Inferior parietal cortex (tissue), 1 donor: ENCODE measurements around the gene CDC42.
A peak's percentile ranks its signal among the peaks of the same experiment; 100 is the strongest.

Source experiments
- DNase-seq: peaks from one replicate; pipeline ENCODE4 v3.0.0-alpha.2; 2016; ENCODE audit errors: extremely low spot score

Gene CDC42

DNA sequence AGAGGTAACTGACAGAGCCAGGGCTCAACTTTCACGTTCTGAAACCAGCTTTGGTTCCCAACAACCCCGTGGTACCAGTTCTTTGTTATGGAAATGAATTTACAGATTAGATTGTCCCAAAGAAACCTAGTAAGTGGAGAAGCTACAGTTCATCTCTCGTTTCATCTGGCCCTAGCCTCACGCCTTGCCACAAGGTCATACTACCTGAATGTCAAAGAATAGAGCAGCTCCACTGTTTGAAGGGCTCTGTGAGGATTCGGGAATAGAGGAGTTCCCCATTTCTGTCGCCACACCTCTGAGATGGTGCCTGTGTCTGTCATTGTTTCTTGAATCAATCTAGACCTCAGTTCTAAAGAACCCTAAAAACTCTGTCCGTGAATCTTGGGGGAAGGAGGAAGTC, 15.0 kb upstream of the CDC42 start:
- no peak for DNase-seq

DNA sequence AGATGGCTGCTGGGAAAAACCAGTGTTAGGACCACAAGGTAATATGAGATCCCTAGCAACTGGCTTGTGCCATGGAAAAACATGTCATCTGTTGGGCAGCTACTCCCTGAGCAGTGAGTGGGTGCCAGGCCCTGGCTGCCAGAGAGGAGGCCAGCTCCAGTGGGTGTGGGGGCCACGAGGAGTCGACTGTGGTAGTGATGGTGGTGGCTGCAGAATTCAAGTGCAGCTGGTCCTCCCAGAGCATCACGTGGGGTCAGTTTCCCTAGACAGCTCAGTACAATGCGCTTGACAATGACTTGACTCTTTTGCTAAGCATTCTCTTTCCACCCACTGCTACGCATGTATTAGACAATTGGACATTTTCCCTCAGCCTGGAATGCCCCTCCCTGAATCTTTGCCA, 14.5 kb upstream of the CDC42 start:
- peak; percentile 53 for DNase-seq

- DNase-seq: peak; percentile 38
Measured at GRCh38 chr1:22039594-22040285, 12.8 kb upstream of the CDC42 start.

DNA sequence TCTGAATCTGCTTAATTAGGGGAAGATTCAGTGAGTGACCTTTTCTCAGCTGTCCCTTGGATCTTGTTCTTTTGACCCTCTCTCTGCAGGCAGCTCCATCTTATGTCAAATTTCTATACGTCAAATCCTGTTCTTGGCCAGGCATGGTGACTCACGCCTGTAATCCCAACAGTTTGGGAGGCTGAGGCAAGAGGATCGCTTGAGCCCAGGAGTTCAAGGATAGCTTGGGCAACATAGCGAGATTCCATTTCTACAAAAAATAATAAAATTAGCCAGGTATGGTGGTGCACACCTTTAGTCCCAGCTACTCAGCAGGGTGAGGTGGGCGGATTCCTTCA, 12.3 kb upstream of the CDC42 start:
- no peak for DNase-seq

GRCh38 chr1:22041505-22041904, 11.0 kb upstream of the CDC42 start:
- no peak for DNase-seq

DNA sequence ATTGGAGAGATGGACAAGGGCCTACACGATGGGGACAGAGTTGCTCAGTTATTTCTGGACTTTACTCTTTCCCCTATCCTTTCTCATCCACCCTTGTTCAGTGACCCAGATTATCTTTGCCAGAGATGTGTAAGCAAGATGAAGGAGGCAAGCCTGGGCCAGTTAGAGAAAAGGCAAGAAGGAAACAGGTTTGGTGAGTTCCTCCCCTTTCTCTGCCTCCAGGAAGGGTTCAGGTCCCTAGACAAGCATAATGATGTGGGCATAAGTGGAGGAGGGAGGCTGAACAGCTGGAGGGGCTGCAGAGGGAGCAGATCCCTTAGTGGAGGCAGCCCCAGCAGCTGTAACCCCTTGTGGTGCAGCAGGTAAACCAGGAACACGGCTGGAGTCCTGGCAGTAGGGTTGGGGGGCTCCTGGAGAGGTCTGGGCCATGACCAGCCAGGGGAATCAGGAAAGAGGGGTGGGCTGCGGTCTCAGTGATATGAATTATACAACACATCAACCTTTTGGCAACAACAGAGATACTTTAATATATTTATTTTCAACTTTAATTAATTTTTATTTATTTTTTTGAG, 9.2 kb upstream of the CDC42 start:
- DNase-seq: no peak

- DNase-seq: peak; percentile 36
Measured at GRCh38 chr1:22044690-22045420, 7.7 kb upstream of the CDC42 start.

DNA sequence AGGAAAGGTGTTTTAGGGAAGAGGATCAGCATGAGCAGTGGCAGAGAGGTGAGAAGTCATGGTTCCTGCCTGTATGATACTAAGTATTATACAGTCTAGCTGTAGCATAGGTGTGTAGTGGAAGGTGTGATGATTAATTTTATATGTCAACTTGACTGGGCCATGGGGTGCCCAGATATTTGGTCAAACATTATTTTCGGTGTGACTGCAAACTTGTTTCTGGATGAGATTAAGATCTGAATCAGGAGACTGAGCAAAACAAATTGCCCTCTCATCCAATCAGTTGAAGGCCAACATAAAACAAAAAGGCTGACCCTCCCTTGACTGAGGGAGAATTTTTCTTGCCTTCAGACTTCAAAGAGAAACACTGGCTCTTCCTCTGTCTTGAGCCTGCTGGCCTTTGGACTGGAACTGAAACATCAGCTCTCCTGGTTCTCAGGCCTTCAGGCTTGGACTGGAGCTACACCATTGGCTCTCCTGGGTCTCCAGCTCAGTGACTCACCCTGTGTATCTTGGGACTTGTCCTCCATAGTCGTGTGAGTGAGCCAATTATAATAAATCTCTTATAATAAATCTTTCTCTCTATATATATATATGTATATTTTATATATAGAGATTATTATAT, 6.8 kb upstream of the CDC42 start:
- DNase-seq: no peak

DNA sequence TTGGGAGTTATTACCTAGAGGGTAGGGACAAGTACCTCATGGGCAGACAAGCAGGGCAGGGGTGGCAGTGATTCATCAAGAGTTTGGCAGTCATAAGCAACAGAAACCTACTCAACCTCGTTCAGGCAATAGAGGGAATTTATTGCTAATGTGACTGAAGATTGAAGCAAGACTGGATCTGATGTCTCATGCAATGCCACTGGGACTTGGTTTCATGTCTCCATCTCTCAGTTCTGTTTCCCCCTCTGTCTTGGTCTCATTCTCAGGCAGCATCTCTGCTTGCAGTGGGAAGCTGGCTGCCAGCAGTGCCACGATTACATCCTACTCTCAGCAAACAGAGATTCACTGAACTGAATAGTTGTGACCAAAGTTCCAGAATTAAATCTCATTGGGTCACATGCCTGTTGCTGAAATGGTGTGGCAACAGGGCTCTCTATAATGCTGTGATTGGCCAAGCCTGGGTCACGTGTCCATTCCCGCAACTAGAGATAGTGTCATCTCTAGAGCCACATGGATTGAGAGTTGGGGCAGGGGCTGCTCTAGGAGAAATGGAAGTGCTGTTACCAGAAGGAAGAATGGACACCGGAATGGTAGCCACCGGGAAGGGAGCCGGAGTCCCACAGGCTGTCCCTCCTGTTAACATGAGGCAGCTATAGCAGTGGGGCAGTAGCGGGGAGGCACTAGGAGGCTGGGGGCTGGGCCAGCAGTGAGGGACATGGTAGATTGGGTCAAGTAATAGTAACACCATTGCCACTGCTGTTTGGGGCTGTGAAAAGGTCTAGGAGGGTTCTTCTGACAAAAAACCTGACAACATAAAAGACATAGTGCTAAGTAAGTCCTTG, 3.9 kb upstream of the CDC42 start:
- no peak for DNase-seq

- DNase-seq: no peak
Measured at GRCh38 chr1:22050330-22050729, 2.2 kb upstream of the CDC42 start.

GRCh38 chr1:22051607-22052114, 848 bp upstream of the CDC42 start:
- DNase-seq: no peak

DNA sequence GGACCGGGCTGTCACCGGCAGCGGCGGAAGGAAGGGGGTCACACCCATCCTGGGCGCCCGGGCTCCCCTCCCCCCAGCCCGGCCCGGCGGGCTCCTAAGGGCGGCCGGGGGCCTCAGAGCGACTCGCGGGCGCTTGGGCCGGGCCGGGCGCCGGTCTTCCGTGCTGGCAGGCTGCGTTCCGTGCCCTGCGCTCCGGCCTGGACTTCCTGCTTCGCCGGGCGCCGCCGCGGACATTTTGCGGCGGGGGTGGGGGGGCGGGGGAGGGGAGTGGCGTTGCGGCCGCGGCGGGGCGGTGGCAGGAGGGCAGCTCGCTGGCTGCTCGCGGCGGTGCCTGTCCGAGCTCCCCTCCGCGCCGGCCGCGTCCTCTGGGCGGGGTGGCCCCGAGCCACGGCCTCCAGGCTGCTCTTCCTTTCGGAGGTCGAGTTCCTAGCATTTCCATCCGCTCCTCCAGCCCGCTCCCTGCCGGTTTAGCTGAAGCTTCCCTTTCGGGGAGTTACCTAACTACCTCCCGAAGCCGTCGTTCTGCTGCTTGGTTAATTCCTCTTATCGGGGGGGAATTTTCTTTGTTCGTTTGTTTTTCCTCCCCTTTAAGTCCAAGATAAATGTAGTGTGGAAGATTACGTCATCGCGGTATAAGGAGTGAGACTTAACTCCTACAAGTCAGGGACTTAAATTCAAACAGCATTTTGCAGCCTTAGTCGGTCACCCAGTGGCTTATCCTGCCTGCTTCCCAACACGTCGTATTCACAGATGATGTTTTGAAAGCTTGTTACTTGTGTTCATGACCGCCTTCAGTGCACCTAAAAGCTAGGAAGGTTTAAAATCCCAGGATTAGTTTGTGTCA, 730 bp downstream of the CDC42 start:
- peak; percentile 61 for DNase-seq

DNA sequence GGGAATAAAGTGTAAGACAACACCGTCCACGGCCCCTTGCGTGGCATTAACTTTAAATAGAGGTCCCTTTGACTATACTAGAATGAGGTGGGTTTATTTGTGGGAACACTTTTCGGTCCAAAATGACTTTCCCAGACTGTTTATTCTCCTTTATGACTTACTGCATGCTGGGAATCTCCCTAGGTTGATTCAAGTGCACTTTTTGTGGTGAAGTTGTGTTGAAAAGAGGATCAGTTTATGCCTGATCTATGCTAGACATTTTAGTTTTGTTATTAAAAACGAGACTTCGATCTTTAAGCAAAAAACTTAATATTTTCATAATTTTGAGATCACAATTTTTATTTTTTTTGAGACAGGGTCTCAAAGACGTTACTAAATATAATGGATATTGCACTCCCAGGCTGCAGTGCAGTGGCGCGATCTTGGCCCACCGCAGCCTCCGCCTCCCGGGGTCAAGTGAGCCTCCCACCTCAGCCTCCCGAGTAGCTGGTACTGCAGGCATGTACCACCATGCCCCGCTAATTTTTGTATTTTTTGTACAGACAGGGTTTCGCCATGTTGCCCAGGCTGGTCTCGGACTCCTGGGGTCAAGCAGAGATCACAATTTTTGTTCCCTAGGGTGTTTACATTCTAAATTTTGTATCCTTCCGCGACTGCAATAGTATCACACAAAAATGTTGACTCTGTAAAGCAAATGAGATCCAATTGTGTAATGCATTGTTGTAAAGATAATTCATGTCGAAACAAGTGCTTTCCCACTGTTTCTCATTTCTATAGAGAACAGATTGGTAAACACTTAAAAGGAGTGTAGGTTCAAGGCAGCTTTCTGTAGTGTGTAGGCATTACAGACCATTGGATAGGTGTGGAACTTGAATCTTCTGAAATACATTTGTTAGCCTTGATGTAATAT, 1.6 kb downstream of the CDC42 start:
- DNase-seq: no peak

DNA sequence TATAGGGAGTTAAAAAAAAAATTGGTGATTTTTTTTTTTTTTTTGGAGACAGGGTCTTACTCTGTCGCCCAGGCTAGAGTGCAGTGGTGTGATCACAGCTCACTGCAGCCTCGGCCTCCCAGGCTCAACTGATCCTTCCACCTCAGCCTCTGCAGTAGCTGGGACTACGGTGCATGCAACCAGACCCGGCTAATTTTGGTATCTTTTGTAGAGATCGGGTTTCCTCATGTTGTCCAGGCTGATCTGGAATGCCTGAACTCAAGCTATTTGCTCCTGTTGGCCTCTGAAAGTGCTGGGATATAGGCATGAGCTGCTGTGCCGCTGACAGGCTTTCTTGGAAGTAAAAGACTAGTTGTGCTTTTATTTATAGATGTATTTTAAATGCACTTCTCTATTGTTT, 3.0 kb downstream of the CDC42 start:
- no peak for DNase-seq

GRCh38 chr1:22056043-22056442, 3.5 kb downstream of the CDC42 start:
- no peak for DNase-seq

DNA sequence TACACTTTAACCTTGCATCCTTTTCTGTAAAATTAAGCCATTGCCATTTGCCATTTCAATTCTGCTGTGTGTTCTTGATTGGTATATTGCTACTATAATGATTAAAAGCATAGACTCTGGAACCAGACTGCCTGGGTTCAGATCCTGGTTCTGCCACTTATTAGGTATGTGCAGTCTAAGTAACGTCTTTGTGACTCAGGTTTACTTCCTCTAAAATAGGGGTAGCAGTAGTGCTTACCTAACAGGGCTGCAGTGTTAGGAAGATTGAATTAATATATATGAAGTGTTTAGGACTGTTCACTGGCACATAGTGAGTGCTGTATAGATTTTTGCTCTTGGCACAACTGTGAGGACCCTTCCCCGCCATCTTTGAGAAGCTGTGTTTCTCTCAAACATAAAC, 4.4 kb downstream of the CDC42 start:
- no peak for DNase-seq

- no peak for DNase-seq
Measured at GRCh38 chr1:22057861-22058260, 5.4 kb downstream of the CDC42 start.

- DNase-seq: no peak
Measured at GRCh38 chr1:22064751-22065402, 12.4 kb downstream of the CDC42 start.

DNA sequence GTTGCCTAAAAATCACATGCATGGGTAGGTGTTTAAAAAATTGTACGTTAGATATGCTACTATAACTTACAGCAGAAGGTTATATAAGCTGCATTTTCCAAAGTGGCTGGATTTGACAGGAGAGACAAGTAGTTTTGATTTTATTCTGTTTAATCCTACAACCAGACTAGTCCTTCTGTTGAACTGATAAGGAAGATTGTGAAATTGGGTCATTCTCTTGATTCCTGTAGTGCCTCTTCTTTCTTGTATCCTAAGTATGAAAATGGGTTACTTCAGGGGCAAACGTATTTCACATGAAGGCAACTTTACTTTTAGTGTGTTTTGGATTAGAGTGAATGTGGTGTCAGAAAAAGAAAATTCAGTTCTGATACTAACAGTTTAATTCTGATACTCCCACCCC, 19.0 kb downstream of the CDC42 start:
- no peak for DNase-seq
